ENCODE results near the gene DMXL1. TPM values are rescaled to one million over a fixed set of nuclear protein-coding genes. Genes with fewer than 3 reads are reported as not detected.
"Not testable (repeated sequence)": the region's sequence is repeated elsewhere in the genome, so short reads cannot be mapped to it uniquely, and the experiment has no call there.

The DMXL1 gene
- total RNA-seq, 4 donors from 2014 or later: 78.8 to 181 (median 90.3) TPM

DNA sequence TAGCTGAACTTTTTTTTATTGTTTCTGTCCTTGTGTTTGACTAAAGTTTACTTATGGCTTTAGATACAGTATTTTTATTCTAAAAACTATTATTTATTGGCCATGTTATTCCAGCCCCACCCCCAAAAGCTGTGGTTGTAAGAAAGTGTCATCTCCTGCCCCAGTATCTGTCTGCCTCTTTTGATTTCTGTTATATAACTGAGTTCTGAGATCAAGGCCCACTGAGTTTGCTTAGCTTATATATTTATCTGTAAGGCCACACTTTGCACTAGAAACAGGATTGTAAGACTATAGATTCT lies 168.2 kb downstream of the DMXL1 start:
- Histone ChIP-seq H3K27me3 (no peaks in the 10 kb centered on the region), H3K36me3 (peaks cover 0 to 35% (median 0%) of the 10 kb centered on the region in 3 donors), H3K4me1 (no peaks in the 10 kb centered on the region), H3K9me3 (no peaks in the 10 kb centered on the region), H3K4me3 (no peak overlapping the region), H3K27ac (no peak overlapping the region)
- no peak for DNase-seq
- no peak for TF ChIP-seq POLR2A (IDR thresholded peaks at IDR 0.05)
- TF ChIP-seq, protein P1, sequence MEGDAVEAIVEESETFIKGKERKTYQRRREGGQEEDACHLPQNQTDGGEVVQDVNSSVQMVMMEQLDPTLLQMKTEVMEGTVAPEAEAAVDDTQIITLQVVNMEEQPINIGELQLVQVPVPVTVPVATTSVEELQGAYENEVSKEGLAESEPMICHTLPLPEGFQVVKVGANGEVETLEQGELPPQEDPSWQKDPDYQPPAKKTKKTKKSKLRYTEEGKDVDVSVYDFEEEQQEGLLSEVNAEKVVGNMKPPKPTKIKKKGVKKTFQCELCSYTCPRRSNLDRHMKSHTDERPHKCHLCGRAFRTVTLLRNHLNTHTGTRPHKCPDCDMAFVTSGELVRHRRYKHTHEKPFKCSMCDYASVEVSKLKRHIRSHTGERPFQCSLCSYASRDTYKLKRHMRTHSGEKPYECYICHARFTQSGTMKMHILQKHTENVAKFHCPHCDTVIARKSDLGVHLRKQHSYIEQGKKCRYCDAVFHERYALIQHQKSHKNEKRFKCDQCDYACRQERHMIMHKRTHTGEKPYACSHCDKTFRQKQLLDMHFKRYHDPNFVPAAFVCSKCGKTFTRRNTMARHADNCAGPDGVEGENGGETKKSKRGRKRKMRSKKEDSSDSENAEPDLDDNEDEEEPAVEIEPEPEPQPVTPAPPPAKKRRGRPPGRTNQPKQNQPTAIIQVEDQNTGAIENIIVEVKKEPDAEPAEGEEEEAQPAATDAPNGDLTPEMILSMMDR (IDR thresholded peaks at IDR 0.05): no peak

DNA sequence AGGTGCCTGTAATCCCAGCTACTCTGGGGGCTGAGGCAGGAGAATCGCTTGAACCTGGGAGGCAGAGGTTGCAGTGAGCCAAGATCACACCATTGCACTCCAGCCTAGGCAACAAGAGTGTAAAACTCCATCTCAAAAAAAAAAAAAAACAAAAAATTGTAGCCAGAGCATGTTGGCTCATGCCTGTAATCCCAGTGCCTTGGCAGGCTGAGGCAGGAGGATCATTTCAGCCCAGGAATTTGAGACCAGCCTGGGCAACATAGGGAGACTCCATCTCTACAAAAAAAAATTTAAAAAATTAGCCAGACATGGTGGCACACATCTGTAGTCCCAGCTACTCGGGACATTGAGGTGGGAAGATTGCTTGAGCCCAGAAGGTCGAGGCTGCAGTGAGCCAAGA lies 168.9 kb downstream of the DMXL1 start:
- not testable (repeated sequence) for H3K27me3 ChIP-seq, H3K4me1 ChIP-seq, DNase-seq, H3K4me3 ChIP-seq, H3K9me3 ChIP-seq, H3K27ac ChIP-seq
- peaks cover 0 to 28% (median 0%) of the 10 kb centered on the region in 3 donors for H3K36me3 ChIP-seq

DNA sequence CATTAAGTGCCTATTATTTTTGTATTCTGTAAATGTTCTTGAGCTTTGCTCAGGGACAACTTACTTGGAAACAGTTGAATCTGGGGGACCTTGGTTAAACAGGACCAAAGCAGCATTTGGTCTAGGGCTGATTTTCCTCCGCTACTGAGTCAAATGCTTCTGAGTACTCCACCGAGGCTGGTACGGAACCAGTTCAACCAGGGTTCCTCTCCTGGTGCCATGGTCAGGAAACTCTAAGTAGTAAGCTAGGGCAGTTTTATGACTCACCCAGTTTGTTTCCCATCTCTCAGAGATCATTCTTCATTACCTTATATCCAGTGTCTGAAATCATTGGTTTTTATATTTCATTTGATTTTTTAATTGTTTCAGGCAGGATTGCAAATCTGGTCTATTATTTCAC lies 173.0 kb downstream of the DMXL1 start:
- Histone ChIP-seq H3K36me3 (peaks cover 0 to 22% (median 0%) of the 10 kb centered on the region in 3 donors), H3K27me3 (no peaks in the 10 kb centered on the region), H3K4me1 (no peaks in the 10 kb centered on the region), H3K27ac (no peak overlapping the region), H3K9me3 (no peaks in the 10 kb centered on the region), H3K4me3 (no peak overlapping the region)
- TF ChIP-seq, protein P1 (IDR thresholded peaks at IDR 0.05): no peak
- TF ChIP-seq POLR2A (IDR thresholded peaks at IDR 0.05): no peak
- DNase-seq: no peak

DNA sequence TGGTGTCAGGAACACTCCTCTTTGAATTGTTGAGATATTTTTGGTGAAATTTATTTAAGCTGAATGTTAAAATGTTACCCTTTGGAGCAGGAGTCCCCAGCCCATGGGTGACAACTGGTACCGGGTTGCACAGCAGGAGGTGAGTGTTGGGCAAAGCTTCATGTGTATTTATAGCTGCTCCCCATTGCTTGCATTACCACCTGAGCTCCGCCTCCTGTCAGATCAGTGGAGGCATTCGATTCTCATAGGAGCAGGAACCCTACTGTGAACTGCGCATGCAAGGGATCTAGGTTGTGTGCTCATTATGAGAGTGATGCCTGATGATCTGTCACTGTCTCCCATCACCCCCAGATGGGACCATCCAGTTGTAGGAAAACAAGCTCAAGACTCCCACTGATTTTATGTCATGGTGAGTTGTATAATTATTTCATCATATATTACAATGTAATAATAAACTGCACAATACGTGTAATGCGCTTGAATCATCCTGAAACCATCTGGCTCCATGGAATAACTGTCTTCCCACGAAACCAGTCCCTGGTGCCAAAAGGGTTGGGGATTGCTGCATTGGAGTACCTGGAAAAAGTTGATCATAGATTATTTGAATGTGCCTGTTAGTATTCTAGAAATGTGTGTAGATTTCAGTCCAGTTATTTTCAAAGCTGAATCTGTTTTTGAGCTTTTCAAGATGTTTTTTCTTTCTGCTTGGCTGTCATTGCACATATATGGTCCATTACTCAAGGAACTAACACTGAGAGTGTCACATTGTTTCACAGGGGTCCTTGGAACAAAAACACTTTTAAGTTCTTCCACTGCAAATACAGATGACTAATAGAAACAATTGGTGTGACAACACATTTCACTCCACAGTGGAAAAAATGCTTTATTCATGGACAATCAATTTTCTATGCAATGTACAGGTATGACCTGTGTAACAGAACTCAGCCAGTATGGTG lies 180.3 kb downstream of the DMXL1 start:
- DNase-seq: no peak

DNA sequence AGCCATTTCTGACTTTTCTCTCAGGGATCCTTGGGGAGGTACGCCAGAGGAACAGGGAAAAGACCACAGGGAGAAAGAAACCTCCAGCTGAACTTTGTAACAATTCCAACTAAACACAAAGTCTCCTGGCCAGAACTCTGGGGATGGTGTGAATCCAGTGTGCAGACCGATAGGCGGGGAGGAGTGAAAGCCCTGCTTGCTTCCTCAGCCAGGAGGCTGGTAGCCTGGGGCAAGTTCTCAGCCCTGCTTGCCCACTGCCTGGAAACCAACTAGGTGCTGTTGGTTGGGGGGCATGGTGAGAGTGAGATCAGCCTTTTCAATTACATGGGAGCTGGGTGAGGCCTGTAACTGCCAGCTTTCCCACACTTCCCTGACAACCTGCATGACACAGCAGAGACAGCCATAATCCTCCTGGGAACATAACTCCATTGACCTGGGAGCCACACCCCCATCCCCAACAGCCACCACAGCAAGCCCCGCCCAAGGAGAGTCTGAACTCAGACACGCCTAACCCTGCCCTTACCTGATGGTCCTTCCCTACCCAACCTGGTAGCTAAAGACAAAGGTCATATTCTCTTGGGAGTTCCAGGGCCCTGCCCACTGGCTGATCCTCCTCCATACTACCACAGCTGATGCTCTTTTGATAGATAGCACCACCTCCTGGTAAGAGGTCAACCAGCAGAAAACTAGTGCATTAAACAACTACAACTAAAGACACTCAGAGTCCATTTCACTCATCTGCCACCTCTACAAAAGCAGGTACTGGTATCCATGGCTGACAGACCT lies 184.9 kb downstream of the DMXL1 start:
- Histone ChIP-seq H3K4me1 (no peaks in the 10 kb centered on the region), H3K36me3 (no peaks in the 10 kb centered on the region), H3K27me3 (no peaks in the 10 kb centered on the region), H3K9me3 (no peaks in the 10 kb centered on the region), H3K27ac (peak overlapping the region in 3 of 4 donors; percentile 35 to 84 (median 81)), H3K4me3 (no peak overlapping the region)
- TF ChIP-seq POLR2A (IDR thresholded peaks at IDR 0.05): no peak
- TF ChIP-seq, protein P1 (IDR thresholded peaks at IDR 0.05): peak in 4 of 6 experiments; percentile 24 to 89 (median 86)
- peak in 2 of 3 donors; percentile 87 to 90 for DNase-seq

More for the DNA sequence above, 180.3 kb downstream of the DMXL1 start:
- no peaks in the 10 kb centered on the region for H3K27me3 ChIP-seq
- H3K4me3 ChIP-seq: no peak overlapping the region
- H3K9me3 ChIP-seq: no peaks in the 10 kb centered on the region
- no peaks in the 10 kb centered on the region for H3K4me1 ChIP-seq
- H3K36me3 ChIP-seq: no peaks in the 10 kb centered on the region
- H3K27ac ChIP-seq: no peak overlapping the region
- TF ChIP-seq POLR2A (IDR thresholded peaks at IDR 0.05): no peak
- TF ChIP-seq, protein P1 (IDR thresholded peaks at IDR 0.05): no peak

DNA sequence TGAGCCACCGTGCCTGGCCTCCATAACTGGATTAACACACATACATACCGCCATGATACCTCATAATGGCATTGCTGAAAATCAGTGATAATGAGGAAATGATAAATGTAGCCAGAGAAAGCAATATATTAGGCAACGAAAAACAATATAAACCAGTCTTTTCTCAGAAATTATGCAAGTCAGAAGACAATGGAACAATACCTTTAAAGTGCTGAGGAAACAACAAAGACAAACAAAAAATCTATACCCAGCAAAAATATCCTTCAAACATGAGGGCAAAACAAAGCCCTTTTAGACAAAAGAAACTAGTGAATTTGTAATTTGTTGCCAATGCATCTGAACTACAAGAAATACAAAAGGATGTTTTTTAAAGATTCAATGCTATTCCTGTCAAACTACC lies 186.7 kb downstream of the DMXL1 start:
- H3K27me3 ChIP-seq: no peaks in the 10 kb centered on the region
- no peak overlapping the region for H3K27ac ChIP-seq
- no peak for DNase-seq
- H3K4me1 ChIP-seq: no peaks in the 10 kb centered on the region
- no peaks in the 10 kb centered on the region for H3K36me3 ChIP-seq
- H3K4me3 ChIP-seq: no peak overlapping the region
- H3K9me3 ChIP-seq: no peaks in the 10 kb centered on the region
- TF ChIP-seq, protein P1 (IDR thresholded peaks at IDR 0.05): no peak
- no peak for TF ChIP-seq POLR2A (IDR thresholded peaks at IDR 0.05)

Data from Peyer's patch (tissue), 4 donors.